Loucy (cell line): ENCODE results near the gene FLRT2.

Source experiments
- EZH2phosphoT487 ChIP-seq: fragments of 200-600 bp; IDR thresholded peaks from 2 replicates; pipeline ENCODE4 v1.6.1; 2018; ENCODE audit warnings: antibody characterized with exemption, mild to moderate bottlenecking, moderate library complexity, borderline replicate concordance
- TF ChIP-seq, protein P1 (sequence below): fragments of 200-600 bp; sonication (generic); conservative IDR thresholded peaks from 2 replicates; pipeline ENCODE4 v1.5.1; 2014; ENCODE audit warnings: mild to moderate bottlenecking, antibody characterized with exemption, low read length

DNA sequence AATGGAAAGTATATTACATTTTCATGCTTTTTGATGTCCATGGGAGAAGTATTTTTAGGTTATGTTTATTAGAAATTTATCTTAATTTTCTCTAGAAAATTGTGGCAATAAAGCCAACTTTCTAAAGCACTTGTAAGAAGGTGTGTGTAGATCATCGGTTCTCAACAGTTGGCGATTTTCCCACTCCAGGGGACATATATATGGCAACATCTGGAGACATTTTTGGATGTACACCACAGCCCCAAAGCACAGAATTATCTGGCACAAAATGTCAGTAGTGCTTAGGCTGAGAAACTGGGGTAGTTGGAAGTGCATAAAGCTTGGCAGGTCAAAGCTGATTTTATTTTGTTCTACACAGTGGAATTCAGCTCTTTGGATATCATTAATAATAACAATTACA, 86.9 kb downstream of the FLRT2 start:
- TF ChIP-seq, protein P1, sequence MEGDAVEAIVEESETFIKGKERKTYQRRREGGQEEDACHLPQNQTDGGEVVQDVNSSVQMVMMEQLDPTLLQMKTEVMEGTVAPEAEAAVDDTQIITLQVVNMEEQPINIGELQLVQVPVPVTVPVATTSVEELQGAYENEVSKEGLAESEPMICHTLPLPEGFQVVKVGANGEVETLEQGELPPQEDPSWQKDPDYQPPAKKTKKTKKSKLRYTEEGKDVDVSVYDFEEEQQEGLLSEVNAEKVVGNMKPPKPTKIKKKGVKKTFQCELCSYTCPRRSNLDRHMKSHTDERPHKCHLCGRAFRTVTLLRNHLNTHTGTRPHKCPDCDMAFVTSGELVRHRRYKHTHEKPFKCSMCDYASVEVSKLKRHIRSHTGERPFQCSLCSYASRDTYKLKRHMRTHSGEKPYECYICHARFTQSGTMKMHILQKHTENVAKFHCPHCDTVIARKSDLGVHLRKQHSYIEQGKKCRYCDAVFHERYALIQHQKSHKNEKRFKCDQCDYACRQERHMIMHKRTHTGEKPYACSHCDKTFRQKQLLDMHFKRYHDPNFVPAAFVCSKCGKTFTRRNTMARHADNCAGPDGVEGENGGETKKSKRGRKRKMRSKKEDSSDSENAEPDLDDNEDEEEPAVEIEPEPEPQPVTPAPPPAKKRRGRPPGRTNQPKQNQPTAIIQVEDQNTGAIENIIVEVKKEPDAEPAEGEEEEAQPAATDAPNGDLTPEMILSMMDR: no peak
- TF ChIP-seq EZH2phosphoT487: no peak
